Mammary epithelial cell (primary cell): ENCODE data around the gene CDH13.

Source experiments
- CTCF ChIP-seq, 2 donors: IDR thresholded peaks in 1 of 2; conservative IDR thresholded peaks in 1 of 2; 2 replicates each; pipeline ENCODE4 v1.5.1; 2011 to 2012; ENCODE audit warnings: inconsistent platforms in 2 of 2, low read length in 2 of 2, mild to moderate bottlenecking in 2 of 2, control low read depth in 1 of 2, low read depth in 1 of 2; ENCODE audit not compliant: insufficient read depth in 1 of 2; ENCODE audit errors: extremely low read depth in 1 of 2
- EZH2 ChIP-seq: IDR thresholded peaks from 2 replicates; pipeline ENCODE4 v1.6.1; 2012; ENCODE audit warnings: low read length, inconsistent platforms, borderline replicate concordance

- TF ChIP-seq CTCF (conservative IDR thresholded peaks at IDR 0.05 in 1 of 2, IDR thresholded peaks at IDR 0.05 in 1 of 2; ENCODE audit: extremely low read depth in 1 of 2, insufficient read depth in 1 of 2, low read depth in 1 of 2, low read length in 2 of 2) = no peak
- TF ChIP-seq EZH2 = no peak
Observed at GRCh38 chr16:82601989-82602640, 24.7 kb upstream of the CDH13 start.
